ENCODE results near the gene TACR2.

The TACR2 gene

GRCh38 chr10:69419096-69419743 lies 2.5 kb upstream of the TACR2 start:
- WGBS, 2 experiments = 93 to 94% methylated on average over 18 of the region's 18 CpGs

GRCh38 chr10:69418052-69418752 lies 1.5 kb upstream of the TACR2 start:
- H3K27ac ChIP-seq (ENCODE audit: insufficient read depth, low read depth, low read length, poor library complexity, severe bottlenecking) = no peak overlapping the region
- H3K9me3 ChIP-seq (ENCODE audit: control insufficient read depth, low read length) = no peaks in the 10 kb centered on the region
- H3K4me1 ChIP-seq (ENCODE audit: control insufficient read depth, insufficient read depth, low read length) = no peaks in the 10 kb centered on the region
- H3K36me3 ChIP-seq (ENCODE audit: control insufficient read depth, insufficient read depth, low read length) = no peaks in the 10 kb centered on the region
- WGBS, 2 experiments = 82% methylated on average over 7 to 8 of the region's 8 CpGs
- no peaks in the 10 kb centered on the region for H3K27me3 ChIP-seq (ENCODE audit: control insufficient read depth, insufficient read depth, low read length, poor library complexity, severe bottlenecking)
- no peak overlapping the region for H3K4me3 ChIP-seq (ENCODE audit: insufficient read depth, low read depth, low read length)

More at GRCh38 chr10:69419096-69419743, 2.5 kb upstream of the TACR2 start:
- H3K27me3 ChIP-seq (ENCODE audit: control insufficient read depth, insufficient read depth, low read length, poor library complexity, severe bottlenecking) = no peaks in the 10 kb centered on the region
- no peak overlapping the region for H3K27ac ChIP-seq (ENCODE audit: insufficient read depth, low read depth, low read length, poor library complexity, severe bottlenecking)
- no peaks in the 10 kb centered on the region for H3K4me1 ChIP-seq (ENCODE audit: control insufficient read depth, insufficient read depth, low read length)
- H3K9me3 ChIP-seq (ENCODE audit: control insufficient read depth, low read length) = no peaks in the 10 kb centered on the region
- no peaks in the 10 kb centered on the region for H3K36me3 ChIP-seq (ENCODE audit: control insufficient read depth, insufficient read depth, low read length)
- no peak overlapping the region for H3K4me3 ChIP-seq (ENCODE audit: insufficient read depth, low read depth, low read length)

- Histone ChIP-seq H3K27me3 (ENCODE audit: control insufficient read depth, insufficient read depth, low read length, poor library complexity, severe bottlenecking) (no peaks in the 10 kb centered on the region), H3K9me3 (ENCODE audit: control insufficient read depth, low read length) (no peaks in the 10 kb centered on the region), H3K36me3 (ENCODE audit: control insufficient read depth, insufficient read depth, low read length) (no peaks in the 10 kb centered on the region), H3K27ac (ENCODE audit: insufficient read depth, low read depth, low read length, poor library complexity, severe bottlenecking) (no peak overlapping the region), H3K4me3 (ENCODE audit: insufficient read depth, low read depth, low read length) (no peak overlapping the region), H3K4me1 (ENCODE audit: control insufficient read depth, insufficient read depth, low read length) (no peaks in the 10 kb centered on the region)
- WGBS, 2 experiments = 90 to 92% methylated on average over 11 of the region's 11 CpGs
These were observed 824 bp upstream of the TACR2 start for GRCh38 chr10:69417542-69417941.

GRCh38 chr10:69415951-69416350 lies 767 bp downstream of the TACR2 start:
- H3K4me3 ChIP-seq (ENCODE audit: insufficient read depth, low read depth, low read length) = no peak overlapping the region
- 96% methylated on average over 10 of the region's 10 CpGs for WGBS, 2 experiments
- no peaks in the 10 kb centered on the region for H3K9me3 ChIP-seq (ENCODE audit: control insufficient read depth, low read length)
- no peaks in the 10 kb centered on the region for H3K36me3 ChIP-seq (ENCODE audit: control insufficient read depth, insufficient read depth, low read length)
- no peak overlapping the region for H3K27ac ChIP-seq (ENCODE audit: insufficient read depth, low read depth, low read length, poor library complexity, severe bottlenecking)
- no peaks in the 10 kb centered on the region for H3K27me3 ChIP-seq (ENCODE audit: control insufficient read depth, insufficient read depth, low read length, poor library complexity, severe bottlenecking)
- H3K4me1 ChIP-seq (ENCODE audit: control insufficient read depth, insufficient read depth, low read length) = no peaks in the 10 kb centered on the region

- no peak overlapping the region for H3K27ac ChIP-seq (ENCODE audit: insufficient read depth, low read depth, low read length, poor library complexity, severe bottlenecking)
- no peak overlapping the region for H3K4me3 ChIP-seq (ENCODE audit: insufficient read depth, low read depth, low read length)
- no peaks in the 10 kb centered on the region for H3K4me1 ChIP-seq (ENCODE audit: control insufficient read depth, insufficient read depth, low read length)
- H3K27me3 ChIP-seq (ENCODE audit: control insufficient read depth, insufficient read depth, low read length, poor library complexity, severe bottlenecking) = no peaks in the 10 kb centered on the region
- no peaks in the 10 kb centered on the region for H3K9me3 ChIP-seq (ENCODE audit: control insufficient read depth, low read length)
- 87 to 90% methylated on average over 13 of the region's 13 CpGs for WGBS, 2 experiments
- no peaks in the 10 kb centered on the region for H3K36me3 ChIP-seq (ENCODE audit: control insufficient read depth, insufficient read depth, low read length)
These were observed 1.7 kb downstream of the TACR2 start for GRCh38 chr10:69415049-69415448.

- Histone ChIP-seq H3K27ac (ENCODE audit: insufficient read depth, low read depth, low read length, poor library complexity, severe bottlenecking) (no peak overlapping the region), H3K27me3 (ENCODE audit: control insufficient read depth, insufficient read depth, low read length, poor library complexity, severe bottlenecking) (no peaks in the 10 kb centered on the region), H3K9me3 (ENCODE audit: control insufficient read depth, low read length) (no peaks in the 10 kb centered on the region), H3K4me3 (ENCODE audit: insufficient read depth, low read depth, low read length) (no peak overlapping the region), H3K4me1 (ENCODE audit: control insufficient read depth, insufficient read depth, low read length) (no peaks in the 10 kb centered on the region), H3K36me3 (ENCODE audit: control insufficient read depth, insufficient read depth, low read length) (no peaks in the 10 kb centered on the region)
- WGBS, 2 experiments = 94% methylated on average over 18 to 20 of the region's 20 CpGs
These were observed 2.4 kb downstream of the TACR2 start for GRCh38 chr10:69414036-69415018.

GRCh38 chr10:69413221-69413865 lies 3.4 kb downstream of the TACR2 start:
- Histone ChIP-seq H3K27ac (ENCODE audit: insufficient read depth, low read depth, low read length, poor library complexity, severe bottlenecking) (no peak overlapping the region), H3K4me1 (ENCODE audit: control insufficient read depth, insufficient read depth, low read length) (no peaks in the 10 kb centered on the region), H3K4me3 (ENCODE audit: insufficient read depth, low read depth, low read length) (no peak overlapping the region), H3K36me3 (ENCODE audit: control insufficient read depth, insufficient read depth, low read length) (no peaks in the 10 kb centered on the region), H3K27me3 (ENCODE audit: control insufficient read depth, insufficient read depth, low read length, poor library complexity, severe bottlenecking) (no peaks in the 10 kb centered on the region), H3K9me3 (ENCODE audit: control insufficient read depth, low read length) (no peaks in the 10 kb centered on the region)
- 8 to 9% methylated on average over 13 of the region's 13 CpGs for WGBS, 2 experiments

GRCh38 chr10:69412232-69412790 lies 4.4 kb downstream of the TACR2 start:
- no peak overlapping the region for H3K27ac ChIP-seq (ENCODE audit: insufficient read depth, low read depth, low read length, poor library complexity, severe bottlenecking)
- H3K9me3 ChIP-seq (ENCODE audit: control insufficient read depth, low read length) = no peaks in the 10 kb centered on the region
- H3K27me3 ChIP-seq (ENCODE audit: control insufficient read depth, insufficient read depth, low read length, poor library complexity, severe bottlenecking) = peaks cover 5% of the 10 kb centered on the region
- H3K36me3 ChIP-seq (ENCODE audit: control insufficient read depth, insufficient read depth, low read length) = no peaks in the 10 kb centered on the region
- H3K4me3 ChIP-seq (ENCODE audit: insufficient read depth, low read depth, low read length) = no peak overlapping the region
- 85 to 95% methylated on average over 3 of the region's 3 CpGs for WGBS, 2 experiments
- H3K4me1 ChIP-seq (ENCODE audit: control insufficient read depth, insufficient read depth, low read length) = no peaks in the 10 kb centered on the region

- no peak overlapping the region for H3K4me3 ChIP-seq (ENCODE audit: insufficient read depth, low read depth, low read length)
- H3K9me3 ChIP-seq (ENCODE audit: control insufficient read depth, low read length) = no peaks in the 10 kb centered on the region
- peaks cover 5% of the 10 kb centered on the region for H3K27me3 ChIP-seq (ENCODE audit: control insufficient read depth, insufficient read depth, low read length, poor library complexity, severe bottlenecking)
- WGBS, 2 experiments = 86 to 89% methylated on average over 4 of the region's 4 CpGs
- H3K36me3 ChIP-seq (ENCODE audit: control insufficient read depth, insufficient read depth, low read length) = no peaks in the 10 kb centered on the region
- H3K4me1 ChIP-seq (ENCODE audit: control insufficient read depth, insufficient read depth, low read length) = peaks cover 6% of the 10 kb centered on the region
- H3K27ac ChIP-seq (ENCODE audit: insufficient read depth, low read depth, low read length, poor library complexity, severe bottlenecking) = no peak overlapping the region
These were observed 5.2 kb downstream of the TACR2 start for GRCh38 chr10:69411476-69411875.

Measured in ectodermal cell (in vitro differentiated cells).